Cerebellar cortex (tissue), 1 donor: Measurements from ENCODE around the gene THSD7B.
"Not testable (repeated sequence)": the region's sequence is repeated elsewhere in the genome, so short reads cannot be mapped to it uniquely, and the experiment has no call there.

Experiments
- DNase-seq: peaks from one replicate; pipeline ENCODE4 v3.0.0-alpha.2; 2015; ENCODE audit warnings: low spot score

Gene THSD7B

GRCh38 chr2:136957044-136957443 is 191.7 kb downstream of the THSD7B start:
- no peak for DNase-seq

DNA sequence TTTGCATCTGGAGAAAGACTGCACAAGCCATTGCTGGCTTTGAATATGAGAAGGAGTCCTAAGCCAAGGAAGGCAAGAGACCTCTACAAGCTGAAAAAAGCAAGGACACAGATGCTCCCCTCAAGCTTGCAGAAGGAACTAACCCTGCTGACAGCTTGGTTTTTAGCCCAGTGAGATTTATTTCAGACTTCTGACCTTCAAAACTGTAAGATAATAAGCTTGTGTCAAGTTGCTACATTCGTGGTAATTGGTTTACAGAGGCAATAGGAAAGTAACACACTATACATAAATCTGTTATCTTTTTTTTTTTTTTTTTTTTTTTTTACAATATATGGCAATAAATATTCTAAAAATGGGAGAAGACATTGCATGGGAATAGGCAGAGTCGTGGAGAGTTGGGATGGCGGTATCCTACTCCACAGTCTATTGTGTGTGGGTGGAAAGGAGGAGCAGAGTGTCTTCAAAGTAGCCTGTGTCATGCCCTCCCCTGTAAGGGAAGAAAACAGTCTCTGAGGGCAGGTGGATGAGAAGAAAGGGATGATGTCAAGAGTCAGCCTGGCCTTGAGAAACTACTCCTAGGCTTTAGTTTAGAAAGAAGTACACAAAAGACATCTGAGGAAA is 196.9 kb downstream of the THSD7B start:
- no peak for DNase-seq

DNA sequence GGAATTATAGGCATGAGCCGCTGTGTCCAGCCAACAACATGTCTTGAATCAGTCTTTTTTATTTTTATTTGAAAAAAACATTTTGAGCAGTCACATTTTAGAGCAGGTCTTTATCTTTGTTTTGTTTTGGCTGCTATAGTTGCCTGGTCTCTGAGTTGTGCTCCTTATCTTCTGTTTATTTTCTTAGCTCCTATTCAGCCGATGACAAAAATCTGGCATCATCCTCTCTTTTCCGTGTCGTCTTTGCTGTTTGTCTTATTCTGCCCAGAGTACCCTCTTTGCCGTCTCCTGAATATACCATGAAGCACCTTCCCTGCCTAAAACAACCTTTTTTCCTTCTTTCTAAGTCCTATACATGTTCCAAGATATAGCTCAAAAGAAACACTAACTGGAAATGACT is 201.1 kb downstream of the THSD7B start:
- no peak for DNase-seq

DNA sequence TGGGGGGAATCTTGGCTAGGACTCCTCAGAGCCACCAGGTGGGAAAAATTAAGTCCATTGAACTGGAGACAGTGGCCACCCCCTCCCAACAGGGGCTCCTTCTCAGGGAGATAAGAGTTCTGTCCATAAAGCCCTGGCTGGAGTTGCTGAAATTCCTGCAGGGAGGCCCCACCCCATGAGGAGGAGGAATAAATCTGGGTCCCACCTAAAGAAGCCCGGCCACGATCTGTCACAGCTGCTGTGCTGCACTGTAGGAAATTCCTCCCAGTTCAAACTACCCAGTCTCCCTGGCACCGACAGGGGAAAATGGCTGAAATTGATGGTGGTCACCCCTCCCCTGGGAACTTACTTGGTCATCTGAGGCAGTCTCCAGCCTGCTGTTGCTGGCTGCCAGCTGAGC is 215.0 kb downstream of the THSD7B start:
- DNase-seq = no peak

- not testable (repeated sequence) for DNase-seq
These were observed 216.3 kb downstream of the THSD7B start for GRCh38 chr2:136981689-136982088.

DNA sequence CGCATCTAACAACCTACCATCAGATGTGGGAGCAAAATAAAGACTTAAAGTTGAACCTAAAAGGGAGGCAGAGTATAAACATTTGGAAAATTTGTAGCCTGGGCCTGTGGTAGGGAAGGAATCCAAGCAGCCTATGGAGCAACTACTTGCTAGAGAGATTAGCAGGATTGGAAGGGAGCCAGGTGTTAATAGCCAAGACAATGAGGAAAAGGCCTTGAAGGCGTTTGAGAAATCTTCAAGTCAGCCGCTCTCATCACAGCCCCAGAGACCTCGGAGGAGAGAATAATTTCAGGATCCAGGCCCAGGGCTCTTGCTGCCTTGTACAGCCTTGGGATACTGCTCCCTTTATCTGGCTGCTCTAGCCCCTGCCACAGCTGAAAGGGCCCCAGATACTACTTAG is 219.7 kb downstream of the THSD7B start:
- no peak for DNase-seq

DNA sequence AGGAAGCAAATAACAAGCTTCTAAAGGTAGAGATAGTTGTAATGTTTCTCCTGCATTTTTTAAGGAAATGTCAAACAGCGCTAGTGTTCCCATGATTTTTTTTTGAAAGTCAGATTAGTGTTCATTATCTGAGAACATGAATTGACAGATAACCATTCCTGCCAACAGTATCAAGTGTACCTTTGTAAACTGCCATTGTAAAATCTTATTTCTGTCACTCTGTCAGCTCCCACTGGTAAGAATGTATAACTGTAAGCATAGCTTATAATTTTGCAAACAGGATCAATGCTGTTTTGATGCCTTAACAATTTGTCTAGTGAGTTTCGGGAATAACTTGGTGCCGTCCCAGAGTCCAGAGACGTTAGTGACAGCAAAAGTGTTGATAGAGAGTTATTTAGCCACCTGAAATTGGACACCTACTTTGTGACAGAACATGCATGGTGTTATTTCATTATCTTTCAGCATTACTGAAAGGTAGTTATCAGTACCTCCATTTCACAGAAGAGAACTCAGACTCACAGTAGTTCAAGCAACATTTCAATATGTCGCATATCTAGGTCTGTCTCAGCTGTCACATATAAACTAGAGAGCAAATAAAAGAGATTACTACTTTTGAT is 221.4 kb downstream of the THSD7B start:
- DNase-seq = no peak

DNA sequence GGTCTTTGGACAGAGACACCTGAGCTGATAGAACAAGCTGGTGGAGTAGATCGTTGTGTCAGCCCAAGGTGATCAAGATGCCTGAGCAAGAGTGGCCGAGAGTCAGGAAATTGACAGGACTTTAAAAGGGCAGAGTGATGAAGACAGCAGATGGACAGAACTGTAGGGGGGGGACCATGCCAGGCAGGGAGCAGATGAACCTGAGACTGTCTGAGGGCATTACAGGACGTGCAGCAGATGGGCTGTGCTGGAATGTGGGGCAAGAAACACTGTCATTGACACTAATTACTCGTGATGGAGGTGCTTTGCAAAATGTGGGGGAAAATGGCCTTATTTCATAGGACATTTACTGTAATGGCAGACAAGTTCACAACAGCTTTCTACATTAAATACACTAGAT is 225.0 kb downstream of the THSD7B start:
- DNase-seq = peak; percentile 78

DNA sequence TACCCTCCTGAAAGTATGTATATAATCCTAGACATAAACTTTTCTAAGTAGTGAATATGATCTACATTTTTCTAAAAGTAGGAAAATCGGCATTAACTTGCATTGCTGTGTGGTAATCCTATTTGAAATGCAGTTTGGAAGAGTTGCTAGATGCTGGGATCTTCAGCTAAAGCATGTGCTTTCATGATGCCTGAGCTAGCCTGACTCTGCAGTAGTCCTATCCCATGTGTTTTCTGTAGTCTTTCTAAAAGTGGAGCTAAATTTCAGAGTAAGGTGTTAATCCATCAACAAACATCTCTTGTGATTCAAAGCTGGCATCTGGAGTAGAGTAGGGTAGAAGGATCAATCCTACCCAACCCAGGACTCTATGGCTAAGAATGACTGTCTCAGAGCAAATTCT is 229.4 kb downstream of the THSD7B start:
- DNase-seq = no peak

DNA sequence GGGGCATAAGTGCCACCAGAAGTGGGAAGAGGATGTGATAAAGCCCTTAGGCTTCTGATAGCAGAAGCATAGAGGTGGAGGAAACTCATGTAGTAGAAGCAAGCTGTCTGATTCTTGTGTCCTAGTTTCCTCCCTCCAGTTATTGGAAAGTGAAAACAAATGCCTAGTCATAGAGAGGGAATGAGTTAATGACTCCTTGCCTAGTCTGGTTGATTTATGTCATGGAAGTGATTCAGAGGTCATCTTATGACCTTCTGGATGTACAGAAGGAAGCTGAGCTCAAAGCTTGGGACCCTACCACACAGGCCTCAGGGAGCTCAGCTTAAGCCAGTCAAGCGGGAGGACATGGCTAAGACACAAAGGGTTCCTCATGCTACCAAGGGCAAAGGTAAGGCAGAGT is 232.2 kb downstream of the THSD7B start:
- no peak for DNase-seq

DNA sequence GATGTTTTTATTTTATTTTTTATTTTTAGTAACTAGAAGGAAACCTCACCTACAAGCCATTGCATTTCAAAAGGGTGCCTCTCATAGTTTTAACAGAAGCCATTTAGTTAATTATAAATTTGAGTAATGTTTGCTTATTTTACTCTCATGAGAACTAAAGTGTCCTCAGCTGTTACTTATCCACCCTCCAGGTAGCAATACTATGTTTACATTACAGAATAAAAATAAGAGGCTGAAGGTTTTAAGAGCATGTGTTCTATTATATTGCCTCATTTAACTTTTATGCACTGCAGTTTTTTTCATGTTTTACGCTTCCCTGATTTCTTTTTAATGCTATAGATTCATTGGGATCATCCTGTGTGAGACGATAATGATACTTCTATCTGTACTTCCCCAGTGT is 235.5 kb downstream of the THSD7B start:
- DNase-seq = no peak

GRCh38 chr2:137002896-137003295 is 237.6 kb downstream of the THSD7B start:
- no peak for DNase-seq

DNA sequence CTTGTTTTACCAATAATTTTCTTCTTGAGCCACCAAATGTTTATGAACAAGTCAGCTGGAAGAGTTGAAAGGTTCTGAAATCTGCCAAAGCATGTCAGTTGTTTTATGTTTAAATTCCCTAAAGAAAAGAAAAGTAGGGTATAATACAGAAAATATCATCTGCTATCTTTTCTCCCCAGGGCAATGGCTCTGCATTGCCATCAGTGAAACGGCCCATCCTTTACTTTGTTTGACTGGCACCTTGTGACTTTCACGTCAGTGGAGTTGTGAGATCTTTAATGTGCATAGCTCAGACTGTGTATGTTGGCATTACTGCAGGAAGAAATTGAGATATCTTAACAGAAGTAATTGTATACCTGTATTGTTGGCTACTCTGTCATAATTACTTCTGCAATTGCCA is 239.9 kb downstream of the THSD7B start:
- no peak for DNase-seq

DNA sequence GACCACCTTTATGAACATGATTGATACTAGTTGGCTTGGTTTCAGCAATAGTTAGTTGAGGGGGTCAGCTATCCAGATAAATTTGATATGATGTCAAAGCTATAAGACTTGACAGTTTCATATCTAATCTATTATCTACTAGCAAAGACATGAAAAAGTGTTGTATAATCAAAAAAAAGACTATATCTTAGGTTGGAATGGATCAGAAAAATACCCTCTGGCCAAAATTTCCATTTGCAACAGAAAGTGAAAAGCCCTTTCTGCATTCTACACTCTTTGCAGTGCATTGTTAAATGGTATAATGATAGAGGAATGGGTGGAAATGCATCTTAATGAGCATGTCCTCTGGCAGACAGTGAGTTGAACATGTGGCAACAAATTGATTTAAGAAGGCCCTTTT is 242.6 kb downstream of the THSD7B start:
- DNase-seq = no peak

GRCh38 chr2:137009953-137010352 is 244.6 kb downstream of the THSD7B start:
- DNase-seq = no peak

DNA sequence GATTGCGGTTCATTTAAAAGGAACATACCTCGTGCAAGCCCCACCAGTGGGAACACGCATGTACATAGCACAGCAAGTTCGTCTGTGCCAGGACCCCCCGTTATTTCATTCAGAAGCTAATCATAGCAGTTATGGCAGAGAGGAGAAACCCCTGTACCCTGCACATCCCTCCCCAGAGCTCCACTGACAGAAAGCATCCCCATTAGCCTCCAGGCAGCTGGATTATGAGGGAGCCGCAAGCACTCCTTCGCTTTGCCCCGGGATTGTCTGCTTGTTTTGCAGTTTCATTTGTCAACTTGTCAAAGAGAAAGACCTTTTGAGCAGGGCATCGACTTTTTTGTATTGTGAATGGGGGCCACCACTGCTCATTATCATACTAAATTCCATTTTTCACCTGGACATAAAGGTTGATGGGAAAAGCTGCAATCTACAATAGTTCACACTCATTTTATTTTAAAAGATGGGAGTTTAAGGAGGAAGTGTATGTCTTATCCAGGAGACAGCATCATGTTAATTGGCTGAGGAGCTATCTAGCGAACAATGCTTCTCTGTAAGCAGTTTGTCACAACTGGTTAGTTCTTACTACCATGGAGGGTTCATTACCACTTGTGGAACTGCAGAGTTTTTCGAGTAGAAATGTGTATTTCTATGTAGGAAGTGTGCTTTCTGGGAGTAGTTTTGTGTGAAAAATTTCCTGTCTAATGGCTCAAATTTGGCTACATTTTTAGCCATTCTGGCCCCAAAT is 255.3 kb downstream of the THSD7B start:
- no peak for DNase-seq

DNA sequence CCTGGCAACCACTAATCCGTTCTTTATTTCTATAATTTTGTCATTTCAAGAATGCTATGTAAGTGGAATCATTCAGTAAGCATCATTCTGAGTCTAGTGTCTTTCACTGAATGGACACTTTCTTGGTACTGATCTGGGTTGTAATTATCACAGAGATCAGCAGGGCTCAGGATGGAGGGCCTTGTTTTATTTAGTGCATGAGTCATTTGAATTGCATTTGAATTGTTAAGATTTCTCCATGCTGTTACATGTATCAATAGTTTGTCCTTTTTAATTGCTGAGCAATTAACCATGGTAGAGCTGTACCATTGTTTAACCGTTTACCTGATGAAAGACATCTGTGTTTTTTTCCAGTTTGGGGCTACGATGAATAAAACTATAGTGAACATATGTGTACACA is 256.4 kb downstream of the THSD7B start:
- DNase-seq = no peak

- no peak for DNase-seq
These were observed 257.9 kb downstream of the THSD7B start for GRCh38 chr2:137023205-137023604.

DNA sequence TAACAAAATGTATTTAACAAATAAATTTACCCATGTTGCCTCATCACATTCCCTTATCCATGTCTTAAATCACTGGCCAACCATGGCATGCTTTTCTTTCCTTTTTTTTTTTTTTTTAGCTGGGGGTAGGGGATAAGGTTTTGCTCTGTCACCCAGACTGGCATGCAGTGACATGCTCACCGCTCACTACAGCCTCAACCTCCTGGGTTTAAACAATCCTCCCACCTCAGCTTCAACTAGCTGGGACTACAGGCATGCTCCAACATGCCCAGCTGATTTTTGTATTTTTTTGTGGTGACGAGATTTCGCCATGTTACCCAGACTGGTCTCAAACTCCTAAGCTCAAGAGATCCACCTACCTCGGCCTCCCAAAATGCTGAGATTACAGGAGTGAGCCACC is 266.4 kb downstream of the THSD7B start:
- no peak for DNase-seq

DNA sequence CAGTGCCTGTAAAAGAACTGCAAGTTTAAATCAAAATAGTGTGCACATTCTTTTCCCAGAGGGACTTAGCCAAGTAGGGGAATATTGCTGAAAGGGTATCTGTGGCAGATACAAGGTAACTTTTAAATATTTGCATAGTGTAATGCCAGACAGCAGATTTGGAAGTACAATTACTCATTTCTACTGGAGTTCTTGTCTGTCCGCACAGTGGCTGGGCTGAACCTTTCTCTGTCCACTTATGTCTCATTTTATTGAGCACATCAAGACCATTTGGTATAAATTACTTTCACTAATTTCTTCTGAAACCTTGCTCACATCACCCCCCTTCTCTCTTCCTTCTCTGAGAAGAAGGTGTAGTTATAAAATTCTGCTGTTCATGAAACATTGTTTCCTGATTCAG is 271.3 kb downstream of the THSD7B start:
- DNase-seq = no peak

DNA sequence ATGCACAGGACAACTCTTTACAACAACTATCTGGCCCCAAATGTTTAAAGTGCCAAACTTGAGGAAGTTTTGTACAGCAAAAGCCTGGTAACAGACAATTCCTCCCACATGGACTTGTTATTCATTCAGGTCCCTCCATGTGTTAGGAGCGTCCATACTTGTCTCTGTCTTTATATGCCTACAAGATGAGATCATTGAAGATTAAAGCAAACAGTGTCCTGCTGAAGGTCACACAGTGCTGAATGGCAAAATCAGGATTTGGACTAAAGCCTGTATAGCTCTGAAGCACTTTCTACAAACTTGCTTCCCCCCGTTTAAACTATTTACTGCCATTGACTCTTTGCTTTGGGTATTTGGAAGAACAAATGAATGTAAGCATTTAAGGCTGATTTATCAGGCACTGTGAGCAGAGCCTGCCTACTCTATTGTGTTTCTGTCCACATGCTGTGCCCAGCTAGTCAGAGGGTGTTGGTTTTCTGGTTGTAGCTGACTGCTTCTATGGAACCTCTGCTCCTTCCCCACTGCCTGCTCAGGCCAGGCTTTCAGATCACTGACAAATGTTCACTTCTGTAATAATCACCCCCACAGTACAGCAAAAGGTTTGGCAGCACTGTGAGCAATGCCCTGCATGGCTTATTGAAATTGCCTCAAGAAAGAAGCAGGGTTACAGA is 274.3 kb downstream of the THSD7B start:
- DNase-seq = no peak

DNA sequence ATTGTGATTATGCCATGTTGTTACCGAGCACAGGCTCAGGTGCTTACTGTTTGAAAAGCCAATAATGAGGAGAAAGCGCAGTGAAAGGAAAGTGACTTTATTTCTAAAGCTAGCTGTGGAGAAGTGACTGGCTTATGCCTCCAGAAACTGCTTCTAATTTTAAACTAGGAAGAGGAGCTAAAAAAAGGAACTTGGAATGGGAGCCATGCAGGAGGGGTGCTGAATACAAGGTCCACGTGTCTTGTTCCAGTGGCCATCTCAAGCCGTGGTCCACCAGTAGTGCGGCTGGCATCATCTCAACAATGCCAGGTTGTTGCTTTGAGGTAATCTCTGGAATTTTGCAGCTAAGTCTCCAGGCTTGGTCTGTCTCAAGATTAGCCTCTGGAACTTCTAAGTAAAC is 282.0 kb downstream of the THSD7B start:
- DNase-seq = no peak

DNA sequence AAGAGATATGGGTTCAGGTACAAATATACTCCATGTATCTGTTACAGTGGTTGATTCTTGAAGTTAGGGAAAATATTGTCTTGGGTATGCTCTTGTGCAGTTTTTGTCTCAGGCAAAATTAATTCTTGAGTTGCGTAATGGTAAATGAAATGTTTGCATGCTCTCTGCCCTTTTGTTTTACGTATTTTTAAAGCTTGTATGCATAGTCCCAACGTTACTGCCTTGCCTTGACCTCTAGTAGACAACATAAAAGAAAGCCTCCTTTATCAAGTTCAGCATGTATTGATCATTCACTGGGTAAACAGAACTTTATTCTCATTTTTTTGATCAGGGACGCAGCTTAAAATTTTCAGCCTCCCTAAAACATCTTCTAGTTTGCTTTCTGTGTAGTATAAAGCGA is 283.1 kb downstream of the THSD7B start:
- no peak for DNase-seq
